PC-3 (cell line): ENCODE results near the gene SGTB. TPM values are rescaled to one million over a fixed set of nuclear protein-coding genes. Genes with fewer than 3 reads are reported as not detected.

Experiments
- ATAC-seq: fragments of 200-7000 bp; cut with Tn5 transposase; 2 replicates; pipeline ENCODE4 v1.9.1; 2020; ENCODE audit warnings: mild to moderate bottlenecking, moderate library complexity
- BruUV-seq: library from RNA; stranded (reverse); fragments of 400-500 nt; replicated peaks from 2 replicates; lab custom pipeline; 2021; lab: Mats Ljungman, UMichigan
- CTCF ChIA-PET: fragments of 300-600 bp; sonication (Branson Sonifier 250); formaldehyde crosslinking; loops from one replicate; lab custom pipeline; 2022; ENCODE audit warnings: antibody characterized with exemption; lab: Charles Lee
- POLR2A ChIA-PET: fragments of 300-600 bp; sonication (Branson Sonifier 250); formaldehyde crosslinking; loops from one replicate; lab custom pipeline; 2022; ENCODE audit warnings: antibody characterized with exemption; ENCODE audit not compliant: unreplicated experiment; lab: Charles Lee
- DNase-seq: peaks from one replicate; pipeline ENCODE4 v3.0.0-alpha.2; 2015
- H2AFZ ChIP-seq: fragments of 300-600 bp; sonication (generic); 2 replicates; pipeline ENCODE4 v1.6.0; 2016; ENCODE audit warnings: antibody characterized with exemption, low read length
- H3F3A ChIP-seq: fragments of 300-600 bp; sonication (generic); one replicate; pipeline ENCODE4 v1.6.0; 2017; ENCODE audit warnings: antibody characterized with exemption, low read length, control low read depth, mild to moderate bottlenecking; ENCODE audit not compliant: unreplicated experiment
- H3K27ac ChIP-seq: fragments of 300-600 bp; sonication (generic); 2 replicates; pipeline ENCODE4 v1.5.1; 2016; ENCODE audit warnings: mild to moderate bottlenecking, low read length
- H3K27me3 ChIP-seq: fragments of 300-600 bp; sonication (generic); 2 replicates; pipeline ENCODE4 v1.6.1; 2016; ENCODE audit warnings: low read length, mixed read lengths
- H3K36me3 ChIP-seq: fragments of 300-600 bp; sonication (generic); 2 replicates; pipeline ENCODE4 v1.6.1; 2016; ENCODE audit warnings: low read depth, mixed run types, low read length, mixed read lengths
- H3K4me1 ChIP-seq: fragments of 300-600 bp; sonication (generic); 2 replicates; pipeline ENCODE4 v1.5.1; 2016; ENCODE audit warnings: low read length; ENCODE audit not compliant: insufficient read depth
- H3K4me2 ChIP-seq: fragments of 300-600 bp; sonication (generic); 2 replicates; pipeline ENCODE4 v1.6.0; 2016; ENCODE audit warnings: low read length
- H3K4me3 ChIP-seq: fragments of 300-600 bp; sonication (generic); 2 replicates; pipeline ENCODE4 v1.5.1; 2016; ENCODE audit warnings: mild to moderate bottlenecking, low read length, mixed read lengths
- H3K79me2 ChIP-seq: fragments of 300-600 bp; sonication (generic); 2 replicates; pipeline ENCODE4 v1.6.1; 2017; ENCODE audit warnings: low read length, mixed read lengths
- H3K9ac ChIP-seq: fragments of 300-600 bp; sonication (generic); 2 replicates; pipeline ENCODE4 v1.6.0; 2016; ENCODE audit warnings: mild to moderate bottlenecking, low read length
- H3K9me2 ChIP-seq: fragments of 300-600 bp; sonication (generic); replicated peaks from 2 replicates; pipeline ENCODE4 v1.6.1; 2016; ENCODE audit warnings: mixed run types, low read length, mixed read lengths
- H3K9me3 ChIP-seq: fragments of 300-600 bp; sonication (generic); 2 replicates; pipeline ENCODE4 v1.6.1; 2016; ENCODE audit warnings: low read length, mixed read lengths
- H4K20me1 ChIP-seq: fragments of 300-600 bp; sonication (generic); 2 replicates; pipeline ENCODE4 v1.6.1; 2016; ENCODE audit warnings: low read length, mixed read lengths
- EZH2 ChIP-seq: fragments of 300-600 bp; sonication (generic); IDR thresholded peaks from one replicate; pipeline ENCODE4 v1.6.1; 2017; ENCODE audit warnings: antibody characterized with exemption, mild to moderate bottlenecking, low read length; ENCODE audit not compliant: unreplicated experiment
- EZH2phosphoT487 ChIP-seq: fragments of 300-600 bp; sonication (generic); IDR thresholded peaks from 2 replicates; pipeline ENCODE4 v1.6.1; 2018; ENCODE audit warnings: mild to moderate bottlenecking, antibody characterized with exemption, low read length, borderline replicate concordance
- intact Hi-C: fragments of 100-400 bp; cut with micrococcal nuclease; formaldehyde crosslinking; loops from 2 replicates; pipeline ENCODE4 v1.9.0; 2023
- total RNA-seq: library from RNA; depleted of rRNA; stranded (reverse); fragments of >200 nt; gene quantifications from 2 replicates; pipeline ENCODE4 v1.2.3, GENCODE V29; 2014
- TF ChIP-seq, protein P1 (sequence below): fragments of 300-600 bp; sonication (generic); conservative IDR thresholded peaks from 2 replicates; pipeline ENCODE4 v1.5.1; 2017; ENCODE audit warnings: antibody characterized with exemption, low read depth, mild to moderate bottlenecking, low read length

SGTB gene
- total RNA-seq, 1 experiment from 2014 or later = 1.1 TPM

DNA sequence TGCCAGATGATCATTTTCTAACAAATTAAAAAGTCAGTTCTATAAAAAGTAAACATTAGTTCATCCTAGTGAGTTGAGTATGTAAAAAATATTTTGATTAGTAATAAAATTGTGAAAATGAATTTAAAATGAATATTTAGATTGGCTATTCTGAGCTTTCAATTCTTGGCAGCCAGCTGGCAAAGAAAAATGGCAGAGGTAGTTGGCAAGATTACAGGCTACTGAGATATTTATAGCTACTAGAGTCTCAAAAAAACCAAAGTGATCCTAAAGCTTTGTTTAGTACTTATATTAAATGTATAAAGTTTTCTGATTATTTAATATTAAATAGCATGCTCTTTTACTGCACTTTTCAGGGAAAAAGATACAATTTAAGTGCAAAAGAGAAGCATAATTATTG lies 25.0 kb downstream of the SGTB start:
- H3K4me3 ChIP-seq = no peak overlapping the region
- H3K4me2 ChIP-seq = no peak overlapping the region
- intact Hi-C loops = no loop called here
- H3K9me2 ChIP-seq = no peaks in the 10 kb centered on the region
- no peaks in the 10 kb centered on the region for H3K79me2 ChIP-seq
- H3K9me3 ChIP-seq = no peaks in the 10 kb centered on the region
- DNase-seq = no peak
- H3K4me1 ChIP-seq = no peaks in the 10 kb centered on the region
- no peaks in the 10 kb centered on the region for H4K20me1 ChIP-seq
- H2AFZ ChIP-seq = no peak overlapping the region
- TF ChIP-seq EZH2 (no peak), EZH2phosphoT487 (no peak)
- TF ChIP-seq, protein P1, sequence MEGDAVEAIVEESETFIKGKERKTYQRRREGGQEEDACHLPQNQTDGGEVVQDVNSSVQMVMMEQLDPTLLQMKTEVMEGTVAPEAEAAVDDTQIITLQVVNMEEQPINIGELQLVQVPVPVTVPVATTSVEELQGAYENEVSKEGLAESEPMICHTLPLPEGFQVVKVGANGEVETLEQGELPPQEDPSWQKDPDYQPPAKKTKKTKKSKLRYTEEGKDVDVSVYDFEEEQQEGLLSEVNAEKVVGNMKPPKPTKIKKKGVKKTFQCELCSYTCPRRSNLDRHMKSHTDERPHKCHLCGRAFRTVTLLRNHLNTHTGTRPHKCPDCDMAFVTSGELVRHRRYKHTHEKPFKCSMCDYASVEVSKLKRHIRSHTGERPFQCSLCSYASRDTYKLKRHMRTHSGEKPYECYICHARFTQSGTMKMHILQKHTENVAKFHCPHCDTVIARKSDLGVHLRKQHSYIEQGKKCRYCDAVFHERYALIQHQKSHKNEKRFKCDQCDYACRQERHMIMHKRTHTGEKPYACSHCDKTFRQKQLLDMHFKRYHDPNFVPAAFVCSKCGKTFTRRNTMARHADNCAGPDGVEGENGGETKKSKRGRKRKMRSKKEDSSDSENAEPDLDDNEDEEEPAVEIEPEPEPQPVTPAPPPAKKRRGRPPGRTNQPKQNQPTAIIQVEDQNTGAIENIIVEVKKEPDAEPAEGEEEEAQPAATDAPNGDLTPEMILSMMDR = no peak
- no peaks in the 10 kb centered on the region for H3K27me3 ChIP-seq
- ChIA-PET CTCF (no interaction called here), POLR2A (no interaction called here)
- H3F3A ChIP-seq = no peaks in the 10 kb centered on the region
- no TSS peak for BruUV-seq
- no peak overlapping the region for H3K9ac ChIP-seq
- H3K27ac ChIP-seq = no peak overlapping the region
- ATAC-seq = no peak
- H3K36me3 ChIP-seq = no peaks in the 10 kb centered on the region

- Histone ChIP-seq H3F3A (no peaks in the 10 kb centered on the region), H3K4me3 (no peak overlapping the region), H4K20me1 (no peaks in the 10 kb centered on the region), H3K4me1 (no peaks in the 10 kb centered on the region), H3K27ac (no peak overlapping the region), H3K9me3 (no peaks in the 10 kb centered on the region), H3K9me2 (no peaks in the 10 kb centered on the region), H3K4me2 (no peak overlapping the region), H3K9ac (no peak overlapping the region), H3K27me3 (no peaks in the 10 kb centered on the region), H3K36me3 (no peaks in the 10 kb centered on the region), H2AFZ (no peak overlapping the region), H3K79me2 (no peaks in the 10 kb centered on the region)
- intact Hi-C loops = no loop called here
- TF ChIP-seq, protein P1 = no peak
- TF ChIP-seq EZH2phosphoT487 (no peak), EZH2 (no peak)
- DNase-seq (no peak), ATAC-seq (no peak)
- POLR2A ChIA-PET = no interaction called here
- BruUV-seq = no TSS peak
- CTCF ChIA-PET = no interaction called here
These were observed 26.0 kb downstream of the SGTB start for GRCh38 chr5:65695896-65696295.

DNA sequence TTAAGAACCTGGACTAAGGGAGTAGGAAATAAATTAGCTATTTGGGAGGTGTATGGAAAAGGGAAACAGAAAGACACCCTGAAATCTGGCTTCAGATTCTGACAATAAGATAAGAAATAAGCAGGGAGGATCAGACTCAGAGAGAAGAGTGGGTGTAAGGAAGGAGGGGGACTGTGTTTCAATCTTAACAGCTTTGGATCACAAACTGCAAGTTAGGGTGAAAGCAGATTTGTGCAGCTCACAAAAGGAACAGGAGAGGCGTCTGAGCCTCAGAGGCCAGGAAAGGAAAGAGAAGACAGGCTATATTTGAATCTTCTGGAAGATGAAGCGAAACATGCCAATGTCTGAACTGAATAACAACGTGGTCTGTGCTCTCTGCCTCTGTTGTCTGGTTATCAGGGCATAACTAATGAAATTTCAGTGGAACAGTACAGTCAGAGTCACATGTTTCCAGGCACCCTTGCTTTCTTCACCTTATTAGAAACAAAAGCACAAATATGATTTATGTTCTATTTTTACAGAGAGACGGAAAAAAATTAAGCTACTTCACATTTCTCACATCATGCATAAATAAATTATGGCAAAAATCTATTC lies 26.6 kb downstream of the SGTB start:
- H4K20me1 ChIP-seq = no peaks in the 10 kb centered on the region
- no peak overlapping the region for H2AFZ ChIP-seq
- H3K4me3 ChIP-seq = no peak overlapping the region
- no peaks in the 10 kb centered on the region for H3K4me1 ChIP-seq
- H3K9ac ChIP-seq = no peak overlapping the region
- no peak overlapping the region for H3K4me2 ChIP-seq
- no peaks in the 10 kb centered on the region for H3K9me2 ChIP-seq
- intact Hi-C loops = no loop called here
- TF ChIP-seq, protein P1 = no peak
- no TSS peak for BruUV-seq
- ChIA-PET CTCF (no interaction called here), POLR2A (no interaction called here)
- no peaks in the 10 kb centered on the region for H3K79me2 ChIP-seq
- H3K27me3 ChIP-seq = no peaks in the 10 kb centered on the region
- H3K9me3 ChIP-seq = no peaks in the 10 kb centered on the region
- no peak for ATAC-seq
- H3F3A ChIP-seq = no peaks in the 10 kb centered on the region
- H3K27ac ChIP-seq = no peak overlapping the region
- DNase-seq = no peak
- H3K36me3 ChIP-seq = no peaks in the 10 kb centered on the region
